ENCODE results near the gene MRTFA. TPM values are rescaled to one million over a fixed set of nuclear protein-coding genes. Genes with fewer than 3 reads are reported as not detected.

Gene MRTFA
- total RNA-seq, 3 donors from 2014 or later (not counting 1 experiment from before 2014, with no cell fraction given), result 81.8 to 91.9 (median 83.5) TPM

DNA sequence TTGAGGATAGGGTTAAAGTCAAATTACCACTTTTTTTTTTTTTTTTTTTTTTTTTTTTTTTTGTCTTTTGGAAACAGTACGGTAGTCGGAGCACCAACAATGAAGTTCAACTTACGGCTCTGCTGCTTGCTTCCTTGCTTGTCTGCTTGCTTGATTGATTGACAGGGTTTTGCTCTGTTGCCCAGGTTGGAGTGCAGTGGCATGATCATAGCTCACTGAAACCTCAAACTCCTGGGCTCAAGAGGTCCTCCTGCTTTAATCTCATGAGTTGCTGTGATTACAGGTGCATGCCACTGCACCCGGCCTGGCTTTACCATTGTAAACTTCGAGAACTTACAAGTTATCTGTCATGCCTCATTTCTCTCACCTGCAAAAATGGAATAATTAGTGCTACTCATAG is 260.4 kb downstream of the MRTFA start:
- H3K36me3 ChIP-seq (ENCODE audit: control insufficient read depth, insufficient read depth, low read length), result no peaks in the 10 kb centered on the region
- Mint-ChIP-seq H3K4me3 (no peak overlapping the region), H3K36me3 (no peaks in the 10 kb centered on the region), H3K27ac (no peak overlapping the region), H3K27me3 (ENCODE audit: low read depth in 2 of 2) (no peaks in the 10 kb centered on the region), H3K4me1 (peaks cover 14 to 16% of the 10 kb centered on the region in 2 donors), H3K9me3 (no peaks in the 10 kb centered on the region)
- H3K4me1 ChIP-seq (ENCODE audit: control insufficient read depth, insufficient read depth, low read length), result peaks cover 9% of the 10 kb centered on the region
- TF ChIP-seq, protein P1, sequence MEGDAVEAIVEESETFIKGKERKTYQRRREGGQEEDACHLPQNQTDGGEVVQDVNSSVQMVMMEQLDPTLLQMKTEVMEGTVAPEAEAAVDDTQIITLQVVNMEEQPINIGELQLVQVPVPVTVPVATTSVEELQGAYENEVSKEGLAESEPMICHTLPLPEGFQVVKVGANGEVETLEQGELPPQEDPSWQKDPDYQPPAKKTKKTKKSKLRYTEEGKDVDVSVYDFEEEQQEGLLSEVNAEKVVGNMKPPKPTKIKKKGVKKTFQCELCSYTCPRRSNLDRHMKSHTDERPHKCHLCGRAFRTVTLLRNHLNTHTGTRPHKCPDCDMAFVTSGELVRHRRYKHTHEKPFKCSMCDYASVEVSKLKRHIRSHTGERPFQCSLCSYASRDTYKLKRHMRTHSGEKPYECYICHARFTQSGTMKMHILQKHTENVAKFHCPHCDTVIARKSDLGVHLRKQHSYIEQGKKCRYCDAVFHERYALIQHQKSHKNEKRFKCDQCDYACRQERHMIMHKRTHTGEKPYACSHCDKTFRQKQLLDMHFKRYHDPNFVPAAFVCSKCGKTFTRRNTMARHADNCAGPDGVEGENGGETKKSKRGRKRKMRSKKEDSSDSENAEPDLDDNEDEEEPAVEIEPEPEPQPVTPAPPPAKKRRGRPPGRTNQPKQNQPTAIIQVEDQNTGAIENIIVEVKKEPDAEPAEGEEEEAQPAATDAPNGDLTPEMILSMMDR (IDR thresholded peaks at IDR 0.05), result no peak
- intact Hi-C loops (cut with micrococcal nuclease), result no loop called here
- DNase-seq (no peak), ATAC-seq (no peak)
- H3K9me3 ChIP-seq (ENCODE audit: control insufficient read depth, insufficient read depth, low read length), result no peaks in the 10 kb centered on the region
- H3K27ac ChIP-seq (ENCODE audit: low read length), result no peak overlapping the region
- no peak overlapping the region for H3K4me3 ChIP-seq (ENCODE audit: low read length)
- WGBS (ENCODE audit: insufficient coverage), result 68% methylated on average over 5 of the region's 5 CpGs
- no peaks in the 10 kb centered on the region for H3K27me3 ChIP-seq (ENCODE audit: control insufficient read depth, insufficient read depth, low read length)

DNA sequence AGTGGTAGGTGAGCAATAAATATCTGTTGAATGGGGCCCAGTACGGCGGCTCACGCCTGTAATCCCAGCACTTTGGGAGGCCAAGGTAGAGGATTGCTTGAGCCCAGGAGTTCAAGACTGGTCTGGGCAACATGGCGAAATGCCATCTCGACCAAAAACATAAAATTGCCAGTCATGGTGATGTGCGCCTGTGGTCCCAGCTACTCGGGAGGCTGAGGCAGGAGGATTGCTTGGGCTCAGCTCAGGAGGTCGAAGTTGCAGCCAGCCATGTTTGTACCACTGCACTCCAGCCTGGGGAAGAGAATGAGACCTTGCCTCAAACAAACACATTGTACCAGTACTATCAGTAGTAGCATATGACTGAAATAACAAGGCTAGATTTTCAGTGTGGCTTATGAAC is 262.0 kb downstream of the MRTFA start:
- Histone ChIP-seq H3K27me3 (ENCODE audit: control insufficient read depth, insufficient read depth, low read length) (no peaks in the 10 kb centered on the region), H3K27ac (ENCODE audit: low read length) (no peak overlapping the region), H3K4me1 (ENCODE audit: control insufficient read depth, insufficient read depth, low read length) (peaks cover 15% of the 10 kb centered on the region), H3K36me3 (ENCODE audit: control insufficient read depth, insufficient read depth, low read length) (no peaks in the 10 kb centered on the region), H3K9me3 (ENCODE audit: control insufficient read depth, insufficient read depth, low read length) (no peaks in the 10 kb centered on the region), H3K4me3 (ENCODE audit: low read length) (no peak overlapping the region)
- H3K27ac Mint-ChIP-seq, result no peak overlapping the region
- no peaks in the 10 kb centered on the region for H3K36me3 Mint-ChIP-seq
- peaks cover 17% of the 10 kb centered on the region in 2 donors for H3K4me1 Mint-ChIP-seq
- H3K9me3 Mint-ChIP-seq, result no peaks in the 10 kb centered on the region
- WGBS (ENCODE audit: insufficient coverage), result 96% methylated on average over 8 of the region's 8 CpGs
- no peaks in the 10 kb centered on the region for H3K27me3 Mint-ChIP-seq (ENCODE audit: low read depth in 2 of 2)
- intact Hi-C loops (cut with micrococcal nuclease), result no loop called here
- no peak overlapping the region for H3K4me3 Mint-ChIP-seq
- no peak for DNase-seq
- no peak for ATAC-seq
- TF ChIP-seq, protein P1 (IDR thresholded peaks at IDR 0.05), result no peak

DNA sequence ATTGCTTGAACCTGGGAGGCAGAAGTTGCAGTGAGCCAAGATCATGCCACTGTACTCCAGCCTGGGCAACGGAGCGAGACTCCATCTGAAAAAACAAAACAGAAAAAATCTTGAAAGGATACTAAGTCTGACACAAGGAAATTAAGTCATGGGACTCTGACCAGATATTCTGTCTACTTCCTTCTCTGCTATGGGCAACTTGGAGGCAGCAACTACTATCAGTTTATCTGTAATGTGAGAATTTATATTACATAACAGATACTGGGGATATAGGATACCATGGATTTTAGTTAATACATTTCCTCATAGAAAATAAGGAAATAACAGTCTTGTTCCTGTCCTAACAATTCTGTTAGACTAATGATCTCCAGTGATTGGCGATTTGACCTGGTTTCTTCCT is 267.7 kb downstream of the MRTFA start:
- peaks cover 41% of the 10 kb centered on the region for H3K36me3 ChIP-seq (ENCODE audit: control insufficient read depth, insufficient read depth, low read length)
- H3K36me3 Mint-ChIP-seq, result peaks cover 25% of the 10 kb centered on the region

DNA sequence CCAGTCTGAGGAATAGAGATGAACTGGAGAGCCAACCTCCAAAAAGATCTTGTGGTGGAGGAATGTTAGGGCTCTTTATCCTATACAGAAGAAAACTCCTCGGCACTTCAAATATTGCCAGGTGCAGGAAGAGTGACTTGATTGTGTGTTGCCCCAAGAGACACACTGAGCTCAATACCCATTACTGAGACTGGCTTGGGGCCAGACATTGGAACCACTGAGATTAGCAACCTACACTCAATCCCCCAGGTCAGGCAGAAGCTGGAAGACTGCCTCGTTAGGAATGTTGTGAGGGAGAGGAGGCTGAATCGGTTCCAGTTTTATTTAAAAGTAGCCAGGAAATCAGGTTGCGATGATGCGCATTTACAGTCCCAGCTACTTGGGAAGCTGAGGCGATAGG is 268.5 kb downstream of the MRTFA start:
- Histone ChIP-seq H3K4me3 (ENCODE audit: low read length) (no peak overlapping the region), H3K9me3 (ENCODE audit: control insufficient read depth, insufficient read depth, low read length) (no peaks in the 10 kb centered on the region), H3K27me3 (ENCODE audit: control insufficient read depth, insufficient read depth, low read length) (no peaks in the 10 kb centered on the region), H3K27ac (ENCODE audit: low read length) (no peak overlapping the region), H3K36me3 (ENCODE audit: control insufficient read depth, insufficient read depth, low read length) (peaks cover 45% of the 10 kb centered on the region), H3K4me1 (ENCODE audit: control insufficient read depth, insufficient read depth, low read length) (peaks cover 12% of the 10 kb centered on the region)
- no peaks in the 10 kb centered on the region for H3K9me3 Mint-ChIP-seq
- ATAC-seq (no peak), DNase-seq (no peak)
- peaks cover 25% of the 10 kb centered on the region for H3K36me3 Mint-ChIP-seq
- intact Hi-C loops (cut with micrococcal nuclease), result no loop called here
- H3K4me3 Mint-ChIP-seq, result no peak overlapping the region
- H3K27me3 Mint-ChIP-seq (ENCODE audit: low read depth in 2 of 2), result no peaks in the 10 kb centered on the region
- WGBS (ENCODE audit: insufficient coverage), result 100% methylated on average over 6 of the region's 6 CpGs
- TF ChIP-seq, protein P1 (IDR thresholded peaks at IDR 0.05), result no peak
- no peak overlapping the region for H3K27ac Mint-ChIP-seq
- H3K4me1 Mint-ChIP-seq, result peaks cover 7 to 9% of the 10 kb centered on the region in 2 donors

More for the DNA sequence above, 267.7 kb downstream of the MRTFA start:
- TF ChIP-seq, protein P1 (IDR thresholded peaks at IDR 0.05), result no peak
- H3K27me3 Mint-ChIP-seq (ENCODE audit: low read depth in 2 of 2), result no peaks in the 10 kb centered on the region
- H3K27ac ChIP-seq (ENCODE audit: low read length), result no peak overlapping the region
- 96% methylated on average over 2 of the region's 3 CpGs for WGBS (ENCODE audit: insufficient coverage)
- intact Hi-C loops (cut with micrococcal nuclease), result no loop called here
- no peak overlapping the region for H3K4me3 ChIP-seq (ENCODE audit: low read length)
- peaks cover 7 to 9% of the 10 kb centered on the region in 2 donors for H3K4me1 Mint-ChIP-seq
- peaks cover 12% of the 10 kb centered on the region for H3K4me1 ChIP-seq (ENCODE audit: control insufficient read depth, insufficient read depth, low read length)
- H3K4me3 Mint-ChIP-seq, result no peak overlapping the region
- no peaks in the 10 kb centered on the region for H3K27me3 ChIP-seq (ENCODE audit: control insufficient read depth, insufficient read depth, low read length)
- ATAC-seq, result no peak
- H3K9me3 ChIP-seq (ENCODE audit: control insufficient read depth, insufficient read depth, low read length), result no peaks in the 10 kb centered on the region
- H3K27ac Mint-ChIP-seq, result no peak overlapping the region
- no peaks in the 10 kb centered on the region for H3K9me3 Mint-ChIP-seq
- no peak for DNase-seq
